ENCODE data around the gene LRRC28.

LRRC28 gene

DNA sequence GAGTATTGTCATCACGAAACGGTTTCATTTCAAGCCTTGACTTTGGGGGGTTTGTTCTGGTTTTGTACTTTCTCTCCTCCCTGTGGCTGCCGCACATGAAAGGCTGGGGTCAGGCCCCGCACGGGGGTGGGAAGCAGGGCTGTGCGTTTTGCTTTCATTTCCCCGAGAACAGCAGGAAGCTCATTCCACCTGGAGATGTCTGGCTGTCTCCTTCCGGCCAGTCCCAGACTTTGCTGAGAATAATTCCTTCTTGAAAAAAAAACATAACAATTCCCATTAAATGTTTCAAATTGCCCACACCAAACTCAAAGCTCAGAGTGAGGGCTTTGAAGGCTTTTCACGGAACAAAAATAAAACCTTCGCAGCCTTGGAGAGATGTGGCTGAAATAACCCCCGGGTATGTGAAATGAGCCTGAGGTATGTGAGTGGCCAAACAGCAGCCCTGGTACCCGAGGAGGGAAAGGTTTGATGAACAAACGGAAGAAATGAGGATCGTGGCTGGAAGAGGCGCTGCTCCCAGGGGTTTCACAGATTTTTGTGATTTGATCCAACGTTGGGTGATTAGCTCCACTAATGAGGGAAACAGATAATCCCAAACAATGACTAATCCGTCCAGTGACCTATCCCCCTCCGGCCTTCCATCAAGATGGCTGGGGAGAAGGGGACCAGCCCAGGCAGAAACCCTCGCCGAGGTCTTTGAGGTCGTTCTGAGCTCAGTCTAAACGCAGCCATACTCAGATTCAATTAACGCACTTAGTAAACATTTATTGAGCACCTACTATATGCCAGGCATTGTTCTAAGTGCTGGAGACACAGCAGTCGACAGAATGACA lies 187.6 kb downstream of the LRRC28 start:
- DNase-seq: peak; percentile 29 to 46

DNA sequence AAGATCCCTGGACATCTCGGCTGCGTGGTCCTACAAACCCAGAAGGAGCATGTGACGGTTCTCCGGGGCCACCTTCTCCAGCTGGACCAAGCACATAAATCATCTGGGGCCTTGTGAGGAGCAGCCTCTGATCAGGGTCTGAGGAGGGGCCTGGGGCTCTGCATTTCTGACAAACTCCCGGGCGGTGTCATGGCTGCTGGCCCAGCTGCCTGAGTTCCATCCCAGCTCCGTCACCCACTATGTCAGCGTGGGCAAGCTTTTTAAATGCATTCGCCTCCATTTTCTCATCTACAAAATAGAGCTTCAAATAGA lies 188.2 kb downstream of the LRRC28 start:
- DNase-seq: no peak

DNA sequence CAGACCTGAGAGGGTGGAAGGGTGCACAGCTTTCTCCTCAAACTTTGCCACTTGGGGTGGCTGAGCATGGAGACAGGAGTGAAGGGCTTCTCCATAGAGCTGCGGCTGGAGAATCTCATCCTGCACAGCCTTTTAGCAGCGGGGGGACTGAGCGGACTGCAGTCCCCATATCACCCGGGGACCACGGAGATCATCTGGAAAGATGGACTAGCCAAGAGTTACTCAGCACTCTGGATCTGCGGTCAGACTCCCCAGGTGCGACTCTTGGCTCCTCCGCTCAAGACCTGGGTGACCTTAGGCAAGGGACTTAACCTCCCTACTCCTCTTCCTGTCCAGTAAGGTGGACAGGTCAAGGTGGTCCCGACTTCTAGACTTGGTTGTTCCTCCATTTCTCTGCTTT lies 188.7 kb downstream of the LRRC28 start:
- DNase-seq: peak in 1 of 2 experiments; percentile 13
